KMS-11 (cell line): ENCODE results near the gene PRPS1L1.

ENCODE experiments used
- H2AFZ ChIP-seq: fragments of 200-600 bp; sonication (generic); 2 replicates; pipeline ENCODE4 v1.6.1; 2016; ENCODE audit warnings: antibody characterized with exemption, mixed run types, low read depth
- H3K27ac ChIP-seq: fragments of 200-600 bp; sonication (generic); 2 replicates; pipeline ENCODE4 v1.6.1; 2016; ENCODE audit warnings: mild to moderate bottlenecking, mixed run types
- H3K27me3 ChIP-seq: fragments of 200-600 bp; sonication (generic); 2 replicates; pipeline ENCODE4 v1.6.1; 2017; ENCODE audit warnings: mild to moderate bottlenecking, low read depth, mixed run types, moderate library complexity; ENCODE audit not compliant: insufficient read depth
- H3K36me3 ChIP-seq: fragments of 200-600 bp; sonication (generic); 2 replicates; pipeline ENCODE4 v1.6.1; 2017; ENCODE audit warnings: mild to moderate bottlenecking, mixed run types; ENCODE audit not compliant: insufficient read depth
- H3K4me1 ChIP-seq: fragments of 200-600 bp; sonication (generic); 2 replicates; pipeline ENCODE4 v1.6.1; 2016; ENCODE audit warnings: mild to moderate bottlenecking, low read depth, mixed run types; ENCODE audit not compliant: poor library complexity, severe bottlenecking
- H3K4me2 ChIP-seq: fragments of 200-600 bp; sonication (generic); 2 replicates; pipeline ENCODE4 v1.7.0; 2016; ENCODE audit warnings: mild to moderate bottlenecking, mixed run types
- H3K4me3 ChIP-seq: fragments of 200-600 bp; sonication (generic); IDR thresholded peaks from 2 replicates; pipeline ENCODE4 v1.6.1; 2017; ENCODE audit warnings: low read depth, low read length, mixed read lengths; ENCODE audit not compliant: insufficient read depth
- H3K79me2 ChIP-seq: fragments of 200-600 bp; sonication (generic); 2 replicates; pipeline ENCODE4 v1.6.1; 2016; ENCODE audit warnings: low read depth, mixed run types; ENCODE audit not compliant: insufficient read depth
- H3K9ac ChIP-seq: fragments of 200-600 bp; sonication (generic); 2 replicates; pipeline ENCODE4 v1.6.1; 2016; ENCODE audit warnings: mild to moderate bottlenecking, mixed run types
- H4K20me1 ChIP-seq: fragments of 200-600 bp; sonication (generic); 2 replicates; pipeline ENCODE4 v1.6.1; 2016; ENCODE audit warnings: mild to moderate bottlenecking, mixed run types; ENCODE audit not compliant: insufficient read depth
- TF ChIP-seq, protein P1 (sequence below): fragments of 200-600 bp; sonication (generic); conservative IDR thresholded peaks from 2 replicates; pipeline ENCODE4 v1.6.1; 2017; ENCODE audit warnings: low read depth, mild to moderate bottlenecking, antibody characterized with exemption, low read length, moderate library complexity, mixed read lengths

The PRPS1L1 gene

GRCh38 chr7:18016547-18017444, 10.8 kb downstream of the PRPS1L1 start:
- TF ChIP-seq, protein P1, sequence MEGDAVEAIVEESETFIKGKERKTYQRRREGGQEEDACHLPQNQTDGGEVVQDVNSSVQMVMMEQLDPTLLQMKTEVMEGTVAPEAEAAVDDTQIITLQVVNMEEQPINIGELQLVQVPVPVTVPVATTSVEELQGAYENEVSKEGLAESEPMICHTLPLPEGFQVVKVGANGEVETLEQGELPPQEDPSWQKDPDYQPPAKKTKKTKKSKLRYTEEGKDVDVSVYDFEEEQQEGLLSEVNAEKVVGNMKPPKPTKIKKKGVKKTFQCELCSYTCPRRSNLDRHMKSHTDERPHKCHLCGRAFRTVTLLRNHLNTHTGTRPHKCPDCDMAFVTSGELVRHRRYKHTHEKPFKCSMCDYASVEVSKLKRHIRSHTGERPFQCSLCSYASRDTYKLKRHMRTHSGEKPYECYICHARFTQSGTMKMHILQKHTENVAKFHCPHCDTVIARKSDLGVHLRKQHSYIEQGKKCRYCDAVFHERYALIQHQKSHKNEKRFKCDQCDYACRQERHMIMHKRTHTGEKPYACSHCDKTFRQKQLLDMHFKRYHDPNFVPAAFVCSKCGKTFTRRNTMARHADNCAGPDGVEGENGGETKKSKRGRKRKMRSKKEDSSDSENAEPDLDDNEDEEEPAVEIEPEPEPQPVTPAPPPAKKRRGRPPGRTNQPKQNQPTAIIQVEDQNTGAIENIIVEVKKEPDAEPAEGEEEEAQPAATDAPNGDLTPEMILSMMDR, result no peak
- no peak overlapping the region for H3K27ac ChIP-seq
- no peak overlapping the region for H3K9ac ChIP-seq
- H3K27me3 ChIP-seq, result no peaks in the 10 kb centered on the region
- no peaks in the 10 kb centered on the region for H4K20me1 ChIP-seq
- H3K4me1 ChIP-seq, result no peaks in the 10 kb centered on the region
- no peak overlapping the region for H3K4me2 ChIP-seq
- H3K4me3 ChIP-seq, result no peak overlapping the region
- no peak overlapping the region for H2AFZ ChIP-seq
- H3K36me3 ChIP-seq, result no peaks in the 10 kb centered on the region
- no peaks in the 10 kb centered on the region for H3K79me2 ChIP-seq

- H3K79me2 ChIP-seq, result no peaks in the 10 kb centered on the region
- H2AFZ ChIP-seq, result no peak overlapping the region
- no peaks in the 10 kb centered on the region for H4K20me1 ChIP-seq
- H3K4me2 ChIP-seq, result no peak overlapping the region
- TF ChIP-seq, protein P1, result no peak
- H3K4me3 ChIP-seq, result no peak overlapping the region
- H3K27ac ChIP-seq, result no peak overlapping the region
- H3K4me1 ChIP-seq, result no peaks in the 10 kb centered on the region
- no peak overlapping the region for H3K9ac ChIP-seq
- H3K27me3 ChIP-seq, result no peaks in the 10 kb centered on the region
- H3K36me3 ChIP-seq, result no peaks in the 10 kb centered on the region
Measured at GRCh38 chr7:18013936-18014335, 13.7 kb downstream of the PRPS1L1 start.

- no peak overlapping the region for H3K9ac ChIP-seq
- no peaks in the 10 kb centered on the region for H3K79me2 ChIP-seq
- no peaks in the 10 kb centered on the region for H3K36me3 ChIP-seq
- no peak overlapping the region for H2AFZ ChIP-seq
- H3K4me1 ChIP-seq, result no peaks in the 10 kb centered on the region
- TF ChIP-seq, protein P1, result no peak
- no peaks in the 10 kb centered on the region for H4K20me1 ChIP-seq
- H3K4me2 ChIP-seq, result no peak overlapping the region
- H3K27ac ChIP-seq, result no peak overlapping the region
- H3K27me3 ChIP-seq, result no peaks in the 10 kb centered on the region
- H3K4me3 ChIP-seq, result no peak overlapping the region
Measured at GRCh38 chr7:18004372-18004771, 23.3 kb downstream of the PRPS1L1 start.

- H3K27ac ChIP-seq, result no peak overlapping the region
- no peaks in the 10 kb centered on the region for H3K27me3 ChIP-seq
- no peaks in the 10 kb centered on the region for H3K79me2 ChIP-seq
- no peak overlapping the region for H3K4me2 ChIP-seq
- H3K9ac ChIP-seq, result no peak overlapping the region
- TF ChIP-seq, protein P1, result no peak
- no peaks in the 10 kb centered on the region for H4K20me1 ChIP-seq
- H2AFZ ChIP-seq, result no peak overlapping the region
- H3K36me3 ChIP-seq, result no peaks in the 10 kb centered on the region
- H3K4me3 ChIP-seq, result no peak overlapping the region
- no peaks in the 10 kb centered on the region for H3K4me1 ChIP-seq
Measured at GRCh38 chr7:18003286-18003994, 24.2 kb downstream of the PRPS1L1 start.
